Omental fat pad (tissue), 4 donors: ENCODE measurements around the gene MOK. TPM values are rescaled to one million over a fixed set of nuclear protein-coding genes. Genes with fewer than 3 reads are reported as not detected.

Experiments
- ATAC-seq: fragments of 150-250 bp; one replicate; pipeline ENCODE4 v1.9.1; 2016; ENCODE audit warnings: mild to moderate bottlenecking, moderate library complexity; ENCODE audit not compliant: low FRiP score
- DNase-seq: peaks from one replicate; pipeline ENCODE4 v3.0.0-alpha.2; 2019; ENCODE audit warnings: low spot score
- CTCF ChIP-seq, 3 donors: fragments of 450-650 bp; IDR thresholded peaks; one replicate each; pipeline ENCODE4 v1.5.1; 2016 to 2017; ENCODE audit warnings: antibody characterized with exemption in 3 of 3, mild to moderate bottlenecking in 3 of 3, moderate library complexity in 2 of 3
- total RNA-seq, 4 donors: library from RNA; depleted of rRNA; stranded (reverse); fragments of >200 nt; gene quantifications; one replicate each; pipeline ENCODE4 v1.1.0, GENCODE V29; 2016

The MOK gene
- total RNA-seq, 4 donors from 2014 or later, result 11.6 to 21.9 (median 12.6) TPM

- no peak for DNase-seq
- no peak for TF ChIP-seq CTCF (IDR thresholded peaks at IDR 0.05)
- no peak for ATAC-seq
These were observed 92.1 kb downstream of the MOK start for GRCh38 chr14:102212845-102213244.

- DNase-seq (no peak), ATAC-seq (no peak)
- TF ChIP-seq CTCF (IDR thresholded peaks at IDR 0.05), result no peak
These were observed 92.6 kb downstream of the MOK start for GRCh38 chr14:102212356-102212755.

GRCh38 chr14:102211240-102211639, 93.7 kb downstream of the MOK start:
- no peak for DNase-seq

GRCh38 chr14:102210421-102211042, 94.4 kb downstream of the MOK start:
- ATAC-seq, result no peak
- no peak for DNase-seq
- no peak for TF ChIP-seq CTCF (IDR thresholded peaks at IDR 0.05)

More at GRCh38 chr14:102211240-102211639, 93.7 kb downstream of the MOK start:
- no peak for ATAC-seq
- TF ChIP-seq CTCF (IDR thresholded peaks at IDR 0.05), result no peak

GRCh38 chr14:102209224-102209966, 95.6 kb downstream of the MOK start:
- no peak for TF ChIP-seq CTCF (IDR thresholded peaks at IDR 0.05)
- DNase-seq (no peak), ATAC-seq (no peak)

- ATAC-seq, result no peak
- TF ChIP-seq CTCF (IDR thresholded peaks at IDR 0.05), result no peak
- no peak for DNase-seq
These were observed 96.2 kb downstream of the MOK start for GRCh38 chr14:102208741-102209140.
